Stimulated activated CD8-positive, alpha-beta memory T cell treated with anti-CD3 and anti-CD28 coated beads, Interleukin-4, amount 100 ng/mL, for 24 hours (primary cell): Measurements from ENCODE around the gene CAPN15.

Experiments used
- DNase-seq: peaks from one replicate; pipeline ENCODE4 v3.0.0-alpha.2; 2020; ENCODE audit warnings: low read depth

Gene CAPN15

GRCh38 chr16:546909-547770 lies 19.6 kb downstream of the CAPN15 start:
- no peak for DNase-seq

GRCh38 chr16:548586-548985 lies 21.1 kb downstream of the CAPN15 start:
- no peak for DNase-seq

- no peak for DNase-seq
Measured at GRCh38 chr16:549544-550263, 22.2 kb downstream of the CAPN15 start.

GRCh38 chr16:551210-551609 lies 23.7 kb downstream of the CAPN15 start:
- no peak for DNase-seq

- DNase-seq = no peak
Measured at GRCh38 chr16:552171-552570, 24.7 kb downstream of the CAPN15 start.

- no peak for DNase-seq
Measured at GRCh38 chr16:553601-554296, 26.2 kb downstream of the CAPN15 start.

GRCh38 chr16:554297-554621 lies 26.7 kb downstream of the CAPN15 start:
- DNase-seq = no peak

- no peak for DNase-seq
Measured at GRCh38 chr16:554640-555365, 27.3 kb downstream of the CAPN15 start.

- no peak for DNase-seq
Measured at GRCh38 chr16:555528-556473, 28.3 kb downstream of the CAPN15 start.

GRCh38 chr16:556474-557173 lies 29.1 kb downstream of the CAPN15 start:
- no peak for DNase-seq

GRCh38 chr16:557463-558297 lies 30.2 kb downstream of the CAPN15 start:
- DNase-seq = no peak

GRCh38 chr16:558298-559020 lies 30.9 kb downstream of the CAPN15 start:
- no peak for DNase-seq

- no peak for DNase-seq
Measured at GRCh38 chr16:559021-559380, 31.5 kb downstream of the CAPN15 start.

- DNase-seq = no peak
Measured at GRCh38 chr16:559411-560203, 32.1 kb downstream of the CAPN15 start.

- DNase-seq = no peak
Measured at GRCh38 chr16:560204-560700, 32.7 kb downstream of the CAPN15 start, which contains the start of gene PRR35. PRR35 (plus strand) TSS chr16:560394; CDS start chr16:563295, 2,901 bp downstream.

- no peak for DNase-seq
Measured at GRCh38 chr16:560701-561412, 33.3 kb downstream of the CAPN15 start.

GRCh38 chr16:561413-561794 lies 33.9 kb downstream of the CAPN15 start:
- DNase-seq = no peak
